GM19238 (cell line): ENCODE results near the gene DMPK.

Experiments
- DNase-seq: peaks from one replicate; pipeline ENCODE4 v3.0.0; 2011; ENCODE audit warnings: low spot score; ENCODE audit not compliant: insufficient read length

Gene DMPK, protein sequence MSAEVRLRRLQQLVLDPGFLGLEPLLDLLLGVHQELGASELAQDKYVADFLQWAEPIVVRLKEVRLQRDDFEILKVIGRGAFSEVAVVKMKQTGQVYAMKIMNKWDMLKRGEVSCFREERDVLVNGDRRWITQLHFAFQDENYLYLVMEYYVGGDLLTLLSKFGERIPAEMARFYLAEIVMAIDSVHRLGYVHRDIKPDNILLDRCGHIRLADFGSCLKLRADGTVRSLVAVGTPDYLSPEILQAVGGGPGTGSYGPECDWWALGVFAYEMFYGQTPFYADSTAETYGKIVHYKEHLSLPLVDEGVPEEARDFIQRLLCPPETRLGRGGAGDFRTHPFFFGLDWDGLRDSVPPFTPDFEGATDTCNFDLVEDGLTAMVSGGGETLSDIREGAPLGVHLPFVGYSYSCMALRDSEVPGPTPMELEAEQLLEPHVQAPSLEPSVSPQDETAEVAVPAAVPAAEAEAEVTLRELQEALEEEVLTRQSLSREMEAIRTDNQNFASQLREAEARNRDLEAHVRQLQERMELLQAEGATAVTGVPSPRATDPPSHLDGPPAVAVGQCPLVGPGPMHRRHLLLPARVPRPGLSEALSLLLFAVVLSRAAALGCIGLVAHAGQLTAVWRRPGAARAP

DNA sequence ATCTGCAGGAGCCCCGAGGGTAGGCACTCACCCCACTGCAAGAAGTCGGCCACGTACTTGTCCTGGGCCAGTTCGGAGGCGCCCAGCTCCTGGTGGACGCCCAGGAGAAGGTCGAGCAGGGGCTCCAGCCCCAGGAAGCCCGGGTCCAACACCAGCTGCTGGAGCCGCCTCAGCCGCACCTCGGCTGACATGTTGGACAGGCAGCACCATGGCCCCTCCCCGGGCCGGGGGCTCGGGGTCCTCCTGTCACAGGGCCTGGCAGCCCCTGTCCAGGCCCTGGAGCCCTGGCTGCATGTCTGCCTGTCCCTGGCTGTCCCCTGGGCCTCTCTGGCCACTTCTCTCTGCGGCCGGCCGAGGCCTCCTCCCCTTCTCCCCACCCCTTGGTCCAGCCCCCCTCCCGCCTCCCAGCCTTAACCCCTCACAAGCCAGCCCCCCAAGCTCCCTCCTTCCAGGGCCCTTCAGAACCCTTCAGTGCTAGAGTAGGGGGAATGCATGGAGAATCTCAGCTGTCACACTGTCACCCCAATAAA, at the start of gene DMPK:
Gene DMPK, minus strand, starts transcription at position 329 of the 530 bp plus-strand sequence. Its CDS starts 138 bp downstream, at position 191.
- DNase-seq = no peak

DNA sequence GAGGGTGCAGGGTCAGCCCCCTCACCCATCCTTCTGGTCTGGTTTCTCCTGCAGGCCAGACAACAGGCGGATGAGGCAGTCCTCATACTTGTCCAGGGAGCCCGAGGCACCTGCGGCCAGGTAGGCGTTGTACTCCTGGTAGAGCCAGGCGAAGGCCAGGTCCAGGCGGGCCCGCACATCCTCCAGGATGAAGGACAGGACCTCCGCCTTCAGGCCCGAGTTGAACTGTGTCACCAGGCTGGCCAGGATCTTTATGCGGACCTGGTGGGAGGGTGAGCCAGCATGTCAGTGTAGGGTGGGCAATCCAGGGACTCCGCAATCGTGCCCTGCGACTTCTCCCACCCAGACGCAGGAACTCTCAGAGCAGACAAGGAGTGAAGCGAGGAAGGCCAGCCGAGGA, 46.7 kb upstream of the DMPK start:
- no peak for DNase-seq

DNA sequence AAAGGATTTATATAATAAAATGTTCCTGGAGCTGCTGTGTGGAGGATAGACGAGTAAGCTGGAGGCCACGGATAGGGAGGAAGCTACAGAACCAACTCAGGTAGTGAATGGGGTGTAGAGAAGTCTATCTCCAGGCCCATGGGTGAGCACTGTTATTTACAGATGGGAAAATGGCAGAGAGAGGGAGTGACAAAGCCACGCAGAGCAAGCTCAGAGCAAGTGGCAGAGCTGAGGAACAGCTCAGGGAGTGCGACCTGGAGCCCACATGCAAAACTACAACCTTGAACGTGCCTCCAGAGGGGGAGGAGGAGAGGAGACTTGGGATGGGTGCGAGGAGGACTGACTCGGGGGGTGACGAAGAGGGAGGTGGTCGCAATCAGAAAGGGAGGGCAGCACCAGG, 46.2 kb upstream of the DMPK start:
- no peak for DNase-seq

- DNase-seq = no peak
These were observed 45.3 kb upstream of the DMPK start for GRCh38 chr19:45827459-45828093.

DNA sequence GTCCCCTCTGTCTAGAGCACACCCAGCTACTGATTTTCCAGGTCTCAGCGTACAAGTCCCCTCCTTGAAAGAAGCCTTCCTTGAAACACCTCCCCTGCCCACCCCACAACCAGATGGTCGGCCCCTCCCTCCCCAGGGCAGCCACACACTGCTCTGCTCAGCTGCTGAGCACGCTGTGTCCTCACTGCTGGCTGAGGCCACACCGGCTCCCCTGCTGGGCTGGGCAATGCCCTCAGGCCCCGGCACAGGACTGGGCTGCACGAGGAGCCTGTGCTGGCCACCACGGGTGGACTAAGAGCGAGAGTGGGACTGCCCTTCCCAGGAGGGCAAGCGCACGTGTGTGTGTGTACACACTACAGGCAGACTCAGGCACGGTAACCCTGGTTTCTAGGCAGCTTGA, 44.6 kb upstream of the DMPK start:
- no peak for DNase-seq

GRCh38 chr19:45825917-45826893, 43.9 kb upstream of the DMPK start:
- DNase-seq = no peak

- no peak for DNase-seq
These were observed 42.9 kb upstream of the DMPK start for GRCh38 chr19:45825263-45825605.

DNA sequence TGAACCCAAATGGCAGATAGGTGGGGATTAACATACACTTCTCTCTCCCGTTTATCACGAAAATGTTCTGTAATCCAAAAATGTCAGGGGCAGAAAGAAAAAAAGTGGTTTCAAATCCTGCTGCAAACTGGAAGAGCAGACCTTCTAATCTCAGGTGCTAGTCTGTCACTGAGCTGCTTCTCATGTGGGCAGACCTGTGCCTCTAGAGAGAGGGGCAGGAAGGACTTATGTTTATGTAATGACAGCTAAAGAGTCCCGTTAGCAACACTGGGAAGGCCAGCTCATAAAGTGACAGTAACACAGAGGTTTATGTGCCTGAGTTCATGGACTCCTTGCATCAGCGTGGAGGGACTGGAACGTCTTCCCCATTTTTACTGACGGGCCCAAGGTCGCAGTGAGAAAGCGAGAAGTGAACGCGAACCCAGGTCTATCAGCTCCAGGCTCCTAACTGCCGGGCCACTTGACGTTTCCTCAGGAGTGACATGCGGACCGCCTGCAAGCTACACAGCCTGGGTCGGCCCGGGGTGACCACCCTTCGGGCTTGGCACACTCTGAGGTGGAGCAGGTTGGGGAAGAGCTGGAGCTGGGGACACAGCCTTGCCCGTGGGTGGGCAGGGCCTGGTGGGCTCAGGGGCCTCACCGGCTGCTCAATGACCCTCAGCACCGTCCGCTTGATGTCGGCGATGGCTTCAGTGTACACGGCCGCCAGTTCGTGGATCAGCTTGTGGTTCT, 42.4 kb upstream of the DMPK start:
- no peak for DNase-seq

DNA sequence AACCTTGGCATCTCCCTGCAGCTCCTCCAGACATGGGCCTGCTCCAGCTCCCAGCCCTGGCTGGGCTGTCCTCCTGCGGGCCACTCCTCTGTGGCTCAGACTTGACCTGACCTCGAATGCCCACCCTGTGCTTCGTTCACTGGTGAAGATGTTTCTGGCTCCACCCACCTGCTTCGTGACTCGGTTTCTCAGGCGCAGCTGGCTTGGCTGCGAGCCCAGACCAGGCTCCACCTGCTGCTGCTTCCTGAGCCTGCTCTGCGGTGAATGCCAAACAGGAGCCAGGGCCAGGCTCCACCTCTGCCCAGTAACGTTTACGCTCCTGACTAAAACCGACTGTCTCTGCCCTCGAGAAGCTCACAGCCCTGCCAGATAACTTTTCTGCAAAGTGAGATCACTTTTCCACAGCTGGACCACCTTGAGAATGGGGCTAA, 41.8 kb upstream of the DMPK start:
- no peak for DNase-seq

DNA sequence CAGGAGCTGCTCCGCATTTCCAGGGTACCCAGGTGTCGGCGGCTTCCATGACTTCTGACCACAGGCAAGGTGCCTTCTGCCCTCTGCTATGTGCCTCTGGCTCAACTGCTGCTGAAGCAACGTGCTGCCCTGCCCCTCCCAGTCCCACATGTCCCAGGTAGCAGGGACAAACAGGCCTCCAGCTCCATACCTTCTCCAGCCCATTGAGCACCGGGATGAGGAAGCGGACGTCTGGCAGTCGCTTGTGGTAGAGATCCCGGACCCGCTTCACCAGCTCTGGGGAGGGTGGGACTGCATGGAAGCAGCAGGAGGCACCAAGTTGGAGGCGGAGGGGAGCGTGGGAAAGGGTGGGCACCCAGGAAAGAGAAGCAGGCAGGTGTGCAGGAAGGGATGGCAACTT, 40.9 kb upstream of the DMPK start:
- DNase-seq = no peak

- DNase-seq = no peak
These were observed 40.4 kb upstream of the DMPK start for GRCh38 chr19:45822716-45823115.

- DNase-seq = no peak
These were observed 39.3 kb upstream of the DMPK start for GRCh38 chr19:45821570-45821969.

DNA sequence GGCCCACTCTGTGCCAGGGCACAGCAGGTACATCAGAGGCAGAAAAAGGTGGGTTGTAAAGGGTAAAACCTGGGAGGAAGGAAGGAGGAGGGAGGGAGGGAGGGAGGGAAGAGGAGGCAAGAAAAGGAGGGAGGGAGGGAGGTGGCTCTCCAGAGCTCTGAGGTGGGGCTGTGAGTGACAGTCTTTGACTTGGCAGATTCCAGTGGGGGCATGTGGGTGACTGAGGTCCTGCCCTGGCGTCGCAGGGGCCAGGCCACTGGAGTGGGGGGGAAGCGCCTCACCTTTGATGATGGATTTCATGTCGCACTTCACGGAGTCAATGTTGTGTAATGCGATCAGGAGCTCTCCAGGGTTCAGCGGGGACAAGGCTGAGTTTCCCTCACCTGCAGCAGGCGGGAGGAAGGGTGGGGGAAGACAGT, 38.8 kb upstream of the DMPK start:
- no peak for DNase-seq

- no peak for DNase-seq
These were observed 38.3 kb upstream of the DMPK start for GRCh38 chr19:45820413-45821102.

DNA sequence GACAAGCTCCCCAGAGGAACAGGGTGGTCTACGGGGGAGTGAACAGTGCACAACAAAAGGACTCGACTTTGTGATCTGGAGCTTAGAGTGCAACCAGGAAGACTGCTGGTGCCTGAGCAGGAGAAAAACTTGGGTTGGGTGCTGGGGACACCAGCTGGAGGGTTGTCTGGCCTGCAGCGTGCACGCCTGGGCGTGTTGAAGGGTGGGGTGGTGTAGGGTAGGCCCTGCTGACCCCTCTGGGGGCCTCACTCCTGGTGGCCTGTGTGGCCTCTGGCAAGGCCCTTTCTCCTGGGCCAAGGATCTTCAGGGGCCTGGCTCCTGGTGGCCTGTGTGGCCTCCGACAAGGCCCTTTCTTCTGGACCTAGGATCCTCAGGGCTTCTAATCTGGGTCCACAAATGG, 37.5 kb upstream of the DMPK start:
- DNase-seq = no peak

- no peak for DNase-seq
These were observed 35.5 kb upstream of the DMPK start for GRCh38 chr19:45817725-45818301.

DNA sequence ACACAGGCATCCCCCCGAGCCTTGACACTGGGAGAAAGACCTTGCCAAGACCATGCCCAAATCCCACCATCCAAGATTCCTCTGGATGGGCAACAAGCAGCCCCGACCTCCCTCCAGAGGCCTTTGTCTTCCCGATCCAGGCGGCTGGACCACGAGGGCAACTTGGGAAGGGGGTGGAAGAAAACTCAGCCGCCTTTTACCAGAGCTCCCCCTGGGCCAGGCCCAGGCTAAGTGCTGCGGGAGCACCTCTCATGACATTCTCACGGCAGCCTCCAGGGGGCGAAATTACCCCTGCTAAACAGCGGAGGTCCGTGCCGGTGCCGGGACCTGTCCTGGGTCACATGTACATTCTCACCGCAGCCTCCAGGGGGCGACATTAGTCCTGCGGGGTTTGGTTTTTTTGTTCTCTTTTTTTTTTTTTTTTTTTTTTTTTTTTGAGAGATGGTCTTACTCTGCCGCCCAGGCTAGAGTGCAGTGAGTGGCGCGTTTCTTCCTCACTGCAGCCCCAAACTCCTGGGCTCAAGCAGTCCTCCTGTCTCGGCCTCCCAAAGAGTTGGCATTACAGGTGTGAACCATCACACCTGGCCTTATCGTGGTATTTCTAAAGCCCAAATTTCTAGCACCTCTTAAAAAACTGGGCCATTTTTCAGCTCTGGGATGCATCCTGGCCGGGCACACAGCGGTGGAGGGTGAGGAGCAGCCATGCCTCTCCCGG, 34.9 kb upstream of the DMPK start:
- peak; percentile 99 for DNase-seq

DNA sequence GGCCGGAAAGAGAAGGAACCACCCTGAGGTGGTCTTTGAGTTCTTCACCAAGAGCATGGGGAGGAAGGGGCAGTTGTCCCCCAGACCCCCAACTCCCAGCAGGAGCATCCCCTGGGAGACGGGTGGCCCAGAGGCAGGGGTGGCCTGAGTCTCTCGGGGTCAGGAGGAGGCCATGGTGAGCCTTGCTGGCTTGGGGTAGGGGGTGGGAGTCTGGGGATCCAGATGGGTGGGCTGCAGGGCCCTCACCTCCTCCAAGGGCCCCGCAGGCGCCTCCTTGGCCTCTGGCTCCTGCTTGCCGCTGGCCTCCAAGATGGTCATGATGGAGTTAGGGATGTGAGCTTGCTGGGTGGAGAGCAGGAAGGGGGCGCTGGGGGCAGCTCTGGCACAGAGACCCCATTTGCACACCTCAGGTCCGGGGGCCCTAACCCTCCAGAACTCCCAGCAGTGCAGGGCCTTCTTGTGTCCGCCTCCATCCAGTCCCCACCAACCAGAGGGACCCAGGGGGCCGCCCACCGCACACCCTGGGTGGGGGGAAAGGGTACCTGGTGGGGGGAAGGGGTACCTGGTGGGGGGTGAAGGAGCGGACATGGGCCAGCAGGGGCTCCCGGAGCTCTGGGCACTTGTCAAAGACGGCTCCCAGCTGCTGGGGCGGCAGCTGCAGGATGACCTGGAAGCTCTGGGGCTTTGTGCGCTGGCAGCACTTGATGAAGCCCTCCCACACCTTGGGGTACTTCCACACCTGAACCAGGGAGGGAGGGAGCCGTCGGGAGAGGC, 34.1 kb upstream of the DMPK start:
- no peak for DNase-seq
